ENCODE data around the gene HAPLN3.

Gene HAPLN3

GRCh38 chr15:88891540-88892254 lies 3.6 kb downstream of the HAPLN3 start:
- no peak for DNase-seq

- no peak for DNase-seq
These were observed 4.8 kb downstream of the HAPLN3 start for GRCh38 chr15:88890495-88890894.

GRCh38 chr15:88888719-88889118 lies 6.6 kb downstream of the HAPLN3 start:
- no peak for DNase-seq

GRCh38 chr15:88887068-88887580 lies 8.2 kb downstream of the HAPLN3 start:
- no peak for DNase-seq

GRCh38 chr15:88882785-88883184 lies 12.6 kb downstream of the HAPLN3 start:
- DNase-seq: no peak

- DNase-seq: no peak
These were observed 13.6 kb downstream of the HAPLN3 start for GRCh38 chr15:88881775-88882174.

- no peak for DNase-seq
These were observed 14.2 kb downstream of the HAPLN3 start for GRCh38 chr15:88880944-88881740.

- no peak for DNase-seq
These were observed 16.6 kb downstream of the HAPLN3 start for GRCh38 chr15:88878720-88879184.

GRCh38 chr15:88877906-88878305 lies 17.4 kb downstream of the HAPLN3 start:
- DNase-seq: no peak

GRCh38 chr15:88877415-88877814 lies 17.9 kb downstream of the HAPLN3 start:
- DNase-seq: no peak

- no peak for DNase-seq
These were observed 18.8 kb downstream of the HAPLN3 start for GRCh38 chr15:88876573-88876972.

- no peak for DNase-seq
These were observed 20.7 kb downstream of the HAPLN3 start for GRCh38 chr15:88874684-88875083.

- no peak for DNase-seq
These were observed 21.1 kb downstream of the HAPLN3 start for GRCh38 chr15:88874275-88874674.

- DNase-seq: no peak
These were observed 21.6 kb downstream of the HAPLN3 start for GRCh38 chr15:88873786-88874185.

GRCh38 chr15:88872706-88873105 lies 22.6 kb downstream of the HAPLN3 start:
- no peak for DNase-seq

- DNase-seq: no peak
These were observed 23.2 kb downstream of the HAPLN3 start for GRCh38 chr15:88872106-88872505.

GRCh38 chr15:88871313-88871712 lies 24.0 kb downstream of the HAPLN3 start:
- DNase-seq: no peak

- no peak for DNase-seq
These were observed 29.0 kb downstream of the HAPLN3 start for GRCh38 chr15:88866295-88866881.

- DNase-seq: no peak
These were observed 29.7 kb downstream of the HAPLN3 start for GRCh38 chr15:88865498-88866099.

GRCh38 chr15:88864861-88865497 lies 30.4 kb downstream of the HAPLN3 start:
- DNase-seq: no peak

- DNase-seq: no peak
These were observed 31.9 kb downstream of the HAPLN3 start for GRCh38 chr15:88863412-88863811.

- no peak for DNase-seq
These were observed 35.1 kb downstream of the HAPLN3 start for GRCh38 chr15:88860212-88860611.

GRCh38 chr15:88859550-88859949 lies 35.8 kb downstream of the HAPLN3 start:
- DNase-seq: no peak
